K562 (cell line): ENCODE measurements around the gene NPAS3. TPM values are rescaled to one million over a fixed set of nuclear protein-coding genes. Genes with fewer than 3 reads are reported as not detected.

Experiments
- ATAC-seq: fragments of 200-7000 bp; cut with Tn5 transposase; 3 replicates; pipeline ENCODE4 v1.9.1; 2020; ENCODE audit warnings: moderate library complexity
- BruUV-seq: library from RNA; stranded (reverse); fragments of 400-500 nt; replicated peaks from 2 replicates; lab custom pipeline; 2021; lab: Mats Ljungman, UMichigan
- CTCF ChIA-PET: fragments of 300-600 bp; formaldehyde crosslinking; extraction: SDS; loops from one replicate; lab custom pipeline; 2021; ENCODE audit warnings: low intra/inter-chr PET ratio; lab: Yijun Ruan, JAX
- POLR2A ChIA-PET: fragments of 300-600, 350-650 bp; sonication (Branson Sonifier 250); formaldehyde crosslinking; extraction: SDS; loops from one replicate; lab custom pipeline; 2021; ENCODE audit warnings: antibody characterized with exemption, inconsistent platforms; lab: Yijun Ruan, JAX
- DNase-seq, 4 experiments: peaks; one replicate each; pipeline versions ENCODE4 v3.0.0 to v3.0.0-alpha.2; 2011 to 2018; ENCODE audit warnings: low spot score in 3 of 4, mixed read lengths in 3 of 4; ENCODE audit errors: extremely low read depth in 1 of 4
- FAIRE-seq: peaks from 2 replicates; lab custom pipeline; 2011; peaks lifted over from hg19 to GRCh38; lab: Jason Lieb, UNC
- H2AFZ ChIP-seq: 2 replicates; pipeline ENCODE4 v1.6.0; 2011; ENCODE audit warnings: low read depth, low read length, control low read depth, inconsistent platforms
- H3K27ac ChIP-seq: fragments of 200-600 bp; 3 replicates; pipeline ENCODE4 v1.8.0; 2011; ENCODE audit warnings: low read depth, mild to moderate bottlenecking, control low read depth, inconsistent platforms, low read length, moderate library complexity, mixed read lengths; ENCODE audit errors: extremely low read depth
- H3K27me3 ChIP-seq, 2 experiments: fragments of 300-600 bp in 1 of 2; 2 replicates in 1 of 2; 3 replicates in 1 of 2; pipeline versions ENCODE4 v1.6.0 to v1.8.0; 2011; ENCODE audit warnings: inconsistent platforms in 2 of 2, low read length in 2 of 2, mild to moderate bottlenecking in 1 of 2, mixed read lengths in 1 of 2, moderate library complexity in 1 of 2; ENCODE audit not compliant: control insufficient read depth in 2 of 2, insufficient read depth in 2 of 2
- H3K36me3 ChIP-seq: fragments of 300-600 bp; 3 replicates; pipeline ENCODE4 v1.8.0; 2011; ENCODE audit warnings: mild to moderate bottlenecking, low read length, inconsistent platforms; ENCODE audit not compliant: control insufficient read depth, insufficient read depth
- H3K4me1 ChIP-seq, 2 experiments: fragments of 200-600 bp in 1 of 2; replicated peaks in 1 of 2; 2 replicates in 1 of 2; 3 replicates in 1 of 2; pipeline versions ENCODE4 v1.5.1 to v1.8.0; 2011; ENCODE audit warnings: inconsistent platforms in 2 of 2, low read length in 2 of 2, mild to moderate bottlenecking in 1 of 2, mixed read lengths in 1 of 2, moderate library complexity in 1 of 2; ENCODE audit not compliant: control insufficient read depth in 2 of 2, insufficient read depth in 2 of 2
- H3K4me2 ChIP-seq: 2 replicates; pipeline ENCODE4 v1.6.1; 2011; ENCODE audit warnings: low read length, control low read depth, inconsistent platforms, mixed read lengths; ENCODE audit not compliant: insufficient read depth
- H3K4me3 ChIP-seq: fragments of 200-600 bp; sonication (generic), shearing (Covaris generic); 2 replicates; pipeline ENCODE4 v1.5.1; 2016; ENCODE audit warnings: control low read depth, inconsistent platforms
- H3K79me2 ChIP-seq: fragments of 200-600 bp; 3 replicates; pipeline ENCODE4 v1.8.0; 2011; ENCODE audit warnings: low read length, inconsistent platforms; ENCODE audit not compliant: control insufficient read depth, insufficient read depth
- H3K9ac ChIP-seq, 2 experiments: 2 replicates each; pipeline versions ENCODE4 v1.6.0 to v1.6.1; 2011; ENCODE audit warnings: low read depth in 2 of 2, low read length in 2 of 2, control low read depth in 1 of 2, inconsistent platforms in 1 of 2, mild to moderate bottlenecking in 1 of 2, mixed read lengths in 1 of 2; ENCODE audit not compliant: insufficient read depth in 1 of 2
- H3K9me1 ChIP-seq: one replicate; pipeline ENCODE4 v1.6.0; 2011; ENCODE audit warnings: inconsistent platforms, mild to moderate bottlenecking, low read length, moderate library complexity; ENCODE audit not compliant: control insufficient read depth, insufficient read depth
- H3K9me3 ChIP-seq: replicated peaks from 2 replicates; pipeline ENCODE4 v1.5.1; 2011; ENCODE audit warnings: low read depth, low read length, inconsistent platforms; ENCODE audit not compliant: control insufficient read depth, insufficient read depth
- H4K20me1 ChIP-seq: replicated peaks from 2 replicates; pipeline ENCODE4 v1.6.1; 2011; ENCODE audit warnings: low read length, inconsistent platforms, mixed read lengths; ENCODE audit not compliant: control insufficient read depth, insufficient read depth
- EWSR1 ChIP-seq: fragments of 450-650 bp; IDR thresholded peaks from 2 replicates; pipeline ENCODE4 v1.6.1; 2018; ENCODE audit warnings: borderline replicate concordance, mild to moderate bottlenecking, low read depth, moderate library complexity; ENCODE audit not compliant: partially characterized antibody
- MITF ChIP-seq: IDR thresholded peaks from 2 replicates; pipeline ENCODE4 v1.6.1; 2014; ENCODE audit warnings: antibody characterized with exemption
- RBM22 ChIP-seq: fragments of 200-400 bp; formaldehyde crosslinking; IDR thresholded peaks from 2 replicates; pipeline ENCODE4 v1.6.1; 2018; ENCODE audit warnings: low read length, low read depth; ENCODE audit not compliant: poor library complexity, severe bottlenecking
- SAFB ChIP-seq: fragments of 200-400 bp; formaldehyde crosslinking; IDR thresholded peaks from 2 replicates; pipeline ENCODE4 v1.6.1; 2017; ENCODE audit warnings: low read depth, low read length, borderline replicate concordance
- SMAD2 ChIP-seq: fragments of 150-350 bp; IDR thresholded peaks from 2 replicates; pipeline ENCODE4 v1.6.1; 2014; ENCODE audit warnings: low read depth, mild to moderate bottlenecking, low read length
- SP1 ChIP-seq: sonication (generic); formaldehyde crosslinking; IDR thresholded peaks from 2 replicates; pipeline ENCODE4 v1.8.1; 2022; ENCODE audit warnings: mild to moderate bottlenecking, missing genetic modification reagents
- TEAD2 ChIP-seq: fragments of 450-650 bp; IDR thresholded peaks from 2 replicates; pipeline ENCODE4 v1.6.1; 2016; ENCODE audit warnings: missing genetic modification characterization, control low read depth, missing compliant biosample characterization
- UBTF ChIP-seq, 2 experiments: IDR thresholded peaks; 2 replicates each; pipeline ENCODE4 v1.6.1; 2012; ENCODE audit warnings: improper control_type of control experiment in 2 of 2, low read depth in 2 of 2, low read length in 2 of 2, borderline replicate concordance in 1 of 2
- YY1 ChIP-seq, 3 experiments: IDR thresholded peaks; 2 replicates each; pipeline ENCODE4 v1.6.1; 2011; ENCODE audit warnings: low read length in 2 of 3, mild to moderate bottlenecking in 2 of 3, moderate library complexity in 2 of 3, borderline replicate concordance in 1 of 3, control low read depth in 1 of 3, low read depth in 1 of 3; ENCODE audit not compliant: insufficient read depth in 3 of 3, insufficient replicate concordance in 2 of 3, control insufficient read depth in 1 of 3, insufficient read length in 1 of 3; ENCODE audit errors: extremely low read depth in 1 of 3
- ZNF717 ChIP-seq: fragments of 250-450 bp; sonication (Bioruptor Pico); IDR thresholded peaks from 2 replicates; pipeline ENCODE4 v1.5.0; 2021
- ZSCAN32 ChIP-seq: fragments of 450-650 bp; formaldehyde crosslinking; IDR thresholded peaks from 2 replicates; pipeline ENCODE4 v1.4.0; 2020; ENCODE audit warnings: mild to moderate bottlenecking, moderate library complexity
- WGBS: fragments of 100-300 bp; shearing (Covaris generic); methylation state at CpG from one replicate; pipeline ENCODE4 v1.1.6; 2016; ENCODE audit warnings: low coverage, mixed read lengths; ENCODE audit not compliant: insufficient coverage; ENCODE audit errors: missing lambda C conversion rate; 5-methylcytosine and 5-hydroxymethylcytosine counted together
- in situ Hi-C: fragments of 300-500 bp; cut with MboI; formaldehyde crosslinking; loops from 4 replicates; pipeline ENCODE4 v1.15.0; 2018; ENCODE audit warnings: inconsistent platforms, mixed read lengths
- intact Hi-C: fragments of 100-400 bp; cut with micrococcal nuclease; formaldehyde crosslinking; loops from 2 replicates; pipeline ENCODE4 v1.14.2; 2022
- polyA plus RNA-seq, 8 experiments: library from polyadenylated mRNA; depleted of rRNA in 4 of 8; stranded (reverse) in 5 of 8; unstranded in 3 of 8; fragments of >200 nt; fragmentation: Nextera tagmentation in 2 of 8; fragmentation: Illumina TruSeq in 1 of 8; extraction: Ambion mirVana in 2 of 8; extraction: Trizol in 1 of 8; gene quantifications; 2 replicates each; pipeline versions ENCODE4 v1.2.1 to v1.2.3, GENCODE V29; 2011 to 2014; ENCODE audit warnings: inconsistent platforms in 1 of 8, missing spikeins in 1 of 8
- total RNA-seq, 7 experiments: library from RNA; depleted of rRNA in 6 of 7; stranded (reverse); fragments of >200 nt in 6 of 7; fragmentation: Illumina TruSeq in 2 of 7; extraction: Trizol in 2 of 7; gene quantifications; 2 replicates each; pipeline versions ENCODE4 v1.2.1 to v1.2.3, GENCODE V29; 2011 to 2021; ENCODE audit warnings: low replicate concordance in 1 of 7
- TF ChIP-seq, protein P1 (sequence below): fragments of 450-650 bp; IDR thresholded peaks from 2 replicates; pipeline ENCODE4 v1.6.1; 2017; ENCODE audit warnings: antibody characterized with exemption, mild to moderate bottlenecking

Gene NPAS3
- total and polyA plus RNA-seq, 9 of the 15 experiments (the other 6 are each of a cell fraction or from before 2014, with no cell fraction given): 0.04 TPM; not detected in 8

GRCh38 chr14:33254342-33254741 is 315.7 kb downstream of the NPAS3 start:
- CTCF ChIA-PET: no interaction called here
- POLR2A ChIA-PET: no interaction called here
- BruUV-seq: no TSS peak
- TF ChIP-seq SP1 (CRISPR knock-in tag) (no peak), RBM22 (no peak), YY1 (IDR thresholded peaks at IDR 0.05; ENCODE audit: borderline replicate concordance in 1 of 3, control insufficient read depth in 1 of 3, extremely low read depth in 1 of 3, insufficient read depth in 3 of 3, insufficient read length in 1 of 3, insufficient replicate concordance in 2 of 3, low read depth in 1 of 3, low read length in 2 of 3) (no peak), UBTF (IDR thresholded peaks at IDR 0.05; ENCODE audit: borderline replicate concordance in 1 of 2, low read depth in 2 of 2, low read length in 2 of 2) (no peak), SMAD2 (no peak), ZNF717 (no peak), TEAD2 (no peak), EWSR1 (no peak), MITF (no peak), SAFB (no peak), ZSCAN32 (no peak)
- TF ChIP-seq, protein P1, sequence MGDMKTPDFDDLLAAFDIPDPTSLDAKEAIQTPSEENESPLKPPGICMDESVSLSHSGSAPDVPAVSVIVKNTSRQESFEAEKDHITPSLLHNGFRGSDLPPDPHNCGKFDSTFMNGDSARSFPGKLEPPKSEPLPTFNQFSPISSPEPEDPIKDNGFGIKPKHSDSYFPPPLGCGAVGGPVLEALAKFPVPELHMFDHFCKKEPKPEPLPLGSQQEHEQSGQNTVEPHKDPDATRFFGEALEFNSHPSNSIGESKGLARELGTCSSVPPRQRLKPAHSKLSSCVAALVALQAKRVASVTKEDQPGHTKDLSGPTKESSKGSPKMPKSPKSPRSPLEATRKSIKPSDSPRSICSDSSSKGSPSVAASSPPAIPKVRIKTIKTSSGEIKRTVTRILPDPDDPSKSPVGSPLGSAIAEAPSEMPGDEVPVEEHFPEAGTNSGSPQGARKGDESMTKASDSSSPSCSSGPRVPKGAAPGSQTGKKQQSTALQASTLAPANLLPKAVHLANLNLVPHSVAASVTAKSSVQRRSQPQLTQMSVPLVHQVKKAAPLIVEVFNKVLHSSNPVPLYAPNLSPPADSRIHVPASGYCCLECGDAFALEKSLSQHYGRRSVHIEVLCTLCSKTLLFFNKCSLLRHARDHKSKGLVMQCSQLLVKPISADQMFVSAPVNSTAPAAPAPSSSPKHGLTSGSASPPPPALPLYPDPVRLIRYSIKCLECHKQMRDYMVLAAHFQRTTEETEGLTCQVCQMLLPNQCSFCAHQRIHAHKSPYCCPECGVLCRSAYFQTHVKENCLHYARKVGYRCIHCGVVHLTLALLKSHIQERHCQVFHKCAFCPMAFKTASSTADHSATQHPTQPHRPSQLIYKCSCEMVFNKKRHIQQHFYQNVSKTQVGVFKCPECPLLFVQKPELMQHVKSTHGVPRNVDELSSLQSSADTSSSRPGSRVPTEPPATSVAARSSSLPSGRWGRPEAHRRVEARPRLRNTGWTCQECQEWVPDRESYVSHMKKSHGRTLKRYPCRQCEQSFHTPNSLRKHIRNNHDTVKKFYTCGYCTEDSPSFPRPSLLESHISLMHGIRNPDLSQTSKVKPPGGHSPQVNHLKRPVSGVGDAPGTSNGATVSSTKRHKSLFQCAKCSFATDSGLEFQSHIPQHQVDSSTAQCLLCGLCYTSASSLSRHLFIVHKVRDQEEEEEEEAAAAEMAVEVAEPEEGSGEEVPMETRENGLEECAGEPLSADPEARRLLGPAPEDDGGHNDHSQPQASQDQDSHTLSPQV: no peak

More at GRCh38 chr14:33254342-33254741, 315.7 kb downstream of the NPAS3 start:
- 0% methylated on average over 3 of the region's 3 CpGs for WGBS
- no peak overlapping the region for H3K27ac ChIP-seq
- H3K4me2 ChIP-seq: no peak overlapping the region
- no peak overlapping the region for H3K4me3 ChIP-seq
- ATAC-seq (no peak), FAIRE-seq (no peak), DNase-seq (no peak)
- H3K4me1 ChIP-seq: no peaks in the 10 kb centered on the region
- no peaks in the 10 kb centered on the region for H3K27me3 ChIP-seq
- H4K20me1 ChIP-seq: no peaks in the 10 kb centered on the region
- no peaks in the 10 kb centered on the region for H3K9me1 ChIP-seq
- intact Hi-C loops (no loop called here), in situ Hi-C loops (no loop called here)
- H3K9ac ChIP-seq: no peak overlapping the region
- H3K79me2 ChIP-seq: no peaks in the 10 kb centered on the region
- no peaks in the 10 kb centered on the region for H3K36me3 ChIP-seq
- H2AFZ ChIP-seq: no peak overlapping the region
- H3K9me3 ChIP-seq: no peaks in the 10 kb centered on the region
